ENCODE results near the gene CCDC141.
"Not testable (repeated sequence)": the region's sequence is repeated elsewhere in the genome, so short reads cannot be mapped to it uniquely, and the experiment has no call there.

Gene CCDC141

DNA sequence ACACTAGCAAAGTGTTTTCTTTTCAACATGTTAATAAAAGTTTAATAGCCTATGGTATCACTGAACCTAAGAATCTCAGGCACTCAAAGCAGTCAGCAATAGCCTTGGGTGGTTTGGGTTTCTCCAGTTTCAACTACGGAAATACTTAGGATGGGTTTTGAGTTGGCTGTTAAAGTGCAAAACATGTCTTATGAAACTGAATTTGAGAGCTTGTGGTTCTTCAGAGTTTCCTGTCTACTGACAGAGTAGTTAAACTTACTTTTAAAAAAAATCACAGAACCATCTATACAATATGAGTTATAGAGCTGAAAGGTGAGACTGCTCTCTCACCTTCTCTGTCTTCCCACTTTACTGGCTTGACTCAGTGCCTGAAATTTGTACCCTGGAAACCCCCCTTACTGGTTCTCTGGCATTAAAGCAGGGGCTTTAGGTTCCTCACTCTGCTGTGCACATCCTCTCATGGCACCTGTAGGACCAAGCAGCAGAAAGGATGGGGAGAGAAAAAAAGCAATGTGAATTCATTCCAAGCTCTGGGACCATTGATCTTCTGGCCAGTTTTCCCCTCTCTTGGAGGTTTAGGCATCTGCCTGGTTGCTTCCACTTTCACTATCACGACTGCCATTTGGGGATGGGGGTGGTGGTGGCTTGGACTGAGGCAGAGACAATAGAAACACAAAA, 18.1 kb downstream of the CCDC141 start:
- H3K36me3 ChIP-seq (ENCODE audit: insufficient read depth, insufficient read length, low read length), result no peaks in the 10 kb centered on the region
- no peak overlapping the region for H3K4me3 ChIP-seq (ENCODE audit: insufficient read length, low read depth)
- H3K9me3 ChIP-seq (ENCODE audit: insufficient read depth, low read length), result peaks cover 11% of the 10 kb centered on the region
- H3K9ac ChIP-seq (ENCODE audit: insufficient read length, low read depth), result no peak overlapping the region
- TF ChIP-seq SUZ12 (IDR thresholded peaks at IDR 0.05; ENCODE audit: extremely low read depth, insufficient read depth, insufficient read length), result no peak
- no peak for TF ChIP-seq ZNF274 (IDR thresholded peaks at IDR 0.05; ENCODE audit: low read depth, low read length)
- TF ChIP-seq YY1 (IDR thresholded peaks at IDR 0.05; ENCODE audit: insufficient read depth, insufficient read length), result no peak
- H3K27me3 ChIP-seq (ENCODE audit: insufficient read depth, insufficient read length), result no peaks in the 10 kb centered on the region
- no peak for DNase-seq (ENCODE audit: low read depth, low spot score)
- no peaks in the 10 kb centered on the region for H3K4me1 ChIP-seq (ENCODE audit: insufficient read depth, insufficient read length)

DNA sequence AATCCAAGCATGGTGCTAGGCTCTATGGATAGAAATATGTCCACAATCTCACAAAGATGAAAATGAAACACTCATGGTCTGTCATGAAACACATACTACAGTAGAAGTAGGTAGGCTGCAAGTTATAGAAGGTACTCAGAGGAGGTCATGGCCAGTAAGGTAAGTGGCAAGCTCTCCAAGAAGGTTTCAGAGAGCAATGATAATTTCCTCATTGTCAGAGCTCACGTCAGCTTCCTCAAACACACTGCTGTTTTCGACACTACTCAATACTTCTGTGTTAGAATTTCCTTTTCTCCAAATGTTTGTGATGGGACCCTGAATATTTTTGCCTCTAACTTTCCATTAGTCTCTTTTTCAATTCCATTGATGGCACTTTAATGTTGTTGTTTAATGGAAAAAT, 25.5 kb downstream of the CCDC141 start:
- TF ChIP-seq YY1 (IDR thresholded peaks at IDR 0.05; ENCODE audit: insufficient read depth, insufficient read length), result no peak
- no peak for TF ChIP-seq SUZ12 (IDR thresholded peaks at IDR 0.05; ENCODE audit: extremely low read depth, insufficient read depth, insufficient read length)
- no peak for TF ChIP-seq ZNF274 (IDR thresholded peaks at IDR 0.05; ENCODE audit: low read depth, low read length)
- H3K4me1 ChIP-seq (ENCODE audit: insufficient read depth, insufficient read length), result no peaks in the 10 kb centered on the region
- H3K9me3 ChIP-seq (ENCODE audit: insufficient read depth, low read length), result peaks cover 18% of the 10 kb centered on the region
- H3K4me3 ChIP-seq (ENCODE audit: insufficient read length, low read depth), result no peak overlapping the region
- no peak for DNase-seq (ENCODE audit: low read depth, low spot score)
- no peaks in the 10 kb centered on the region for H3K36me3 ChIP-seq (ENCODE audit: insufficient read depth, insufficient read length, low read length)
- H3K27me3 ChIP-seq (ENCODE audit: insufficient read depth, insufficient read length), result no peaks in the 10 kb centered on the region
- H3K9ac ChIP-seq (ENCODE audit: insufficient read length, low read depth), result no peak overlapping the region

DNA sequence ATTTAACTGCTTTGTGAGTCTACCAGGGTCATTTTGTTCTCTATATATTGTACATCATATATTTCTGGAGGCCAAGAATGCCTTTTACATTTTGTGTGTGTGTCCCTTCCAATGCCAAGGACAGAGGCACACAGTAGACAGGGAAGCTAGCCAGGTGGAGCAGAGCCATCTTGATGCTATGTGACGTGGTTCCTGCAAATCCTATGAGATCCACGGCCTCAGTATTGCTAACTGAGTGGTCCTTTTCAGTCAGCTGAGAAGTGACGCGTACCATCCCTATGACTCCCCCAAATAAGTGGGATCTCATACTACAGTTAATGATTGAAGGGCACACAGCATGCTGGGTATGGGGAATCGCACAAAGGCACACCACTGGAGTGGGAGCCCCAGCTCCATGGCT, 27.3 kb downstream of the CCDC141 start:
- H3K4me3 ChIP-seq (ENCODE audit: insufficient read length, low read depth), result no peak overlapping the region

DNA sequence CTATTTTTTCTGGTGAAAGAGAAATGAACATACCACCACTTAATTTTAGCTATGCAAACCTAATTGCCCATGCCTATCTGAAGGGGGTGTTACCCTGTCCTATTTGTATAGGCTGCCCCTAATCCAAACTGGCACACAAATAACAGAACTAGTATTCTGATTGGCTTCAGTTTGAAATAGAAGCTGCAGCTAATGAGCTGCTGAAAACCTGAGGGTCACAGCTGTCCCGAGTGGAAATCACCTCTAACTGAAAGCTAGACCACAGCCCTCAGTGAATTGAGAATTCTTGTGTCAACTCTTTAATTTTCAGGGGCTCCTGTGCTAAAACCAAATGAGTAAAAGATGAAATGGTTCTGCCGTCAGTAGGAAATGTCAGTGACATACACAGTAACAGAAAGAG, 28.7 kb downstream of the CCDC141 start:
- no peaks in the 10 kb centered on the region for H3K36me3 ChIP-seq (ENCODE audit: insufficient read depth, insufficient read length, low read length)
- TF ChIP-seq YY1 (IDR thresholded peaks at IDR 0.05; ENCODE audit: insufficient read depth, insufficient read length) (no peak), SUZ12 (IDR thresholded peaks at IDR 0.05; ENCODE audit: extremely low read depth, insufficient read depth, insufficient read length) (no peak), ZNF274 (IDR thresholded peaks at IDR 0.05; ENCODE audit: low read depth, low read length) (no peak)
- H3K9ac ChIP-seq (ENCODE audit: insufficient read length, low read depth), result no peak overlapping the region
- no peaks in the 10 kb centered on the region for H3K27me3 ChIP-seq (ENCODE audit: insufficient read depth, insufficient read length)
- no peaks in the 10 kb centered on the region for H3K4me1 ChIP-seq (ENCODE audit: insufficient read depth, insufficient read length)
- DNase-seq (ENCODE audit: low read depth, low spot score), result no peak
- peaks cover 1% of the 10 kb centered on the region; the same call in 1 of the 2 replicates for H3K9me3 ChIP-seq (ENCODE audit: insufficient read depth, low read length)
- no peak overlapping the region for H3K4me3 ChIP-seq (ENCODE audit: insufficient read length, low read depth)

More for the DNA sequence above, 27.3 kb downstream of the CCDC141 start:
- H3K9me3 ChIP-seq (ENCODE audit: insufficient read depth, low read length), result peaks cover 9% of the 10 kb centered on the region
- H3K36me3 ChIP-seq (ENCODE audit: insufficient read depth, insufficient read length, low read length), result no peaks in the 10 kb centered on the region
- H3K27me3 ChIP-seq (ENCODE audit: insufficient read depth, insufficient read length), result no peaks in the 10 kb centered on the region
- TF ChIP-seq ZNF274 (IDR thresholded peaks at IDR 0.05; ENCODE audit: low read depth, low read length) (no peak), SUZ12 (IDR thresholded peaks at IDR 0.05; ENCODE audit: extremely low read depth, insufficient read depth, insufficient read length) (no peak), YY1 (IDR thresholded peaks at IDR 0.05; ENCODE audit: insufficient read depth, insufficient read length) (no peak)
- DNase-seq (ENCODE audit: low read depth, low spot score), result no peak
- H3K4me1 ChIP-seq (ENCODE audit: insufficient read depth, insufficient read length), result no peaks in the 10 kb centered on the region
- no peak overlapping the region for H3K9ac ChIP-seq (ENCODE audit: insufficient read length, low read depth)

DNA sequence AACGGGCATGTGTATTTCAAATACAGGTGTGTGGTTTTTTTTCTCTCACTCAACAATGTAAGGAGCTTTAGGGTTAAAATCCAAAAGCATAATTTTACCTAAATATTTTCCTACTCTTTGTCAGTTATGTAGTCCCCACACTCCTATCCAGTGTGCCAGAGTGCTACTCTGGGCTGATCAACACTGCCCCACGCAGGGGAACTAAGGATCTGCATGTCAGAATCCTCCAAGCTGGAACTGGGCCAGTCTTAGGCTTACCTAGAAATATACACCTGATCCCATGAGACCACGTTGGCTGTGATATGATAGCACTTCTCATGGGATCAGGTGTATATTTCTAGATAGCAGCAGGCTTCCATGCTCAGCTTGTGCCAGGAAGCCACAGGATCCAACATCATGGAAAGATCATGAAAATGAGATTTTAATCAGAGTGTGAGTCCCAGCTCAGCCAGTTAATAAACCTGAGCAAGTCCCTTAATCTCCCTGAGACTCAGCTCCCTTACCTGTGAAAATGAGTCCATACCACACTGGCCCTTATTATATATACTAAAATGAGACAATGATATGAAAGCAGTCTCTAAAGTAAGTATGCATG, 29.7 kb downstream of the CCDC141 start:
- no peaks in the 10 kb centered on the region for H3K9me3 ChIP-seq (ENCODE audit: insufficient read depth, low read length)
- H3K9ac ChIP-seq (ENCODE audit: insufficient read length, low read depth), result no peak overlapping the region
- H3K4me3 ChIP-seq (ENCODE audit: insufficient read length, low read depth), result no peak overlapping the region
- TF ChIP-seq SUZ12 (IDR thresholded peaks at IDR 0.05; ENCODE audit: extremely low read depth, insufficient read depth, insufficient read length) (no peak), ZNF274 (IDR thresholded peaks at IDR 0.05; ENCODE audit: low read depth, low read length) (no peak)
- no peaks in the 10 kb centered on the region for H3K36me3 ChIP-seq (ENCODE audit: insufficient read depth, insufficient read length, low read length)
- H3K27me3 ChIP-seq (ENCODE audit: insufficient read depth, insufficient read length), result no peaks in the 10 kb centered on the region
- peak; percentile 30 for DNase-seq (ENCODE audit: low read depth, low spot score)
- no peaks in the 10 kb centered on the region for H3K4me1 ChIP-seq (ENCODE audit: insufficient read depth, insufficient read length)

DNA sequence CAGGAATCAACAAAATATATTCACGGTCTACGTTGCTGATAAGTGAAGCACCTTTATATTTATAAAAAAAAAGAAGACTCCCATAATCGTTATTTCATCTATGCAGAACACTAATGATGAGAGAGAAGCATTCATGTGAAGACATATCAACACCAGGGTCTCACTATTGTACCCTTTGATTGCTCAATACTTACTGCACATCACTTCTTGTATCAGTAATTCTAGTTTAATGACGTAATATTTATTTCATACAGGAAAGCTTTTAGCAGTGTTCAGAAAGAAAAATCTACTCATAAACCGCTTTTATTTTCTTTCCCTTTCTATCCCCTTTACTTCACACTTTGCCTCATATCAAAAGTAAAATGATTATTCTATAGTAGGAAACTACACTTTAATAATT, 30.7 kb downstream of the CCDC141 start:
- TF ChIP-seq YY1 (IDR thresholded peaks at IDR 0.05; ENCODE audit: insufficient read depth, insufficient read length) (no peak), SUZ12 (IDR thresholded peaks at IDR 0.05; ENCODE audit: extremely low read depth, insufficient read depth, insufficient read length) (no peak), ZNF274 (IDR thresholded peaks at IDR 0.05; ENCODE audit: low read depth, low read length) (no peak)
- H3K4me3 ChIP-seq (ENCODE audit: insufficient read length, low read depth), result no peak overlapping the region
- no peaks in the 10 kb centered on the region for H3K4me1 ChIP-seq (ENCODE audit: insufficient read depth, insufficient read length)
- no peaks in the 10 kb centered on the region for H3K27me3 ChIP-seq (ENCODE audit: insufficient read depth, insufficient read length)
- H3K9me3 ChIP-seq (ENCODE audit: insufficient read depth, low read length), result no peaks in the 10 kb centered on the region
- H3K9ac ChIP-seq (ENCODE audit: insufficient read length, low read depth), result no peak overlapping the region
- H3K36me3 ChIP-seq (ENCODE audit: insufficient read depth, insufficient read length, low read length), result no peaks in the 10 kb centered on the region
- DNase-seq (ENCODE audit: low read depth, low spot score), result no peak

DNA sequence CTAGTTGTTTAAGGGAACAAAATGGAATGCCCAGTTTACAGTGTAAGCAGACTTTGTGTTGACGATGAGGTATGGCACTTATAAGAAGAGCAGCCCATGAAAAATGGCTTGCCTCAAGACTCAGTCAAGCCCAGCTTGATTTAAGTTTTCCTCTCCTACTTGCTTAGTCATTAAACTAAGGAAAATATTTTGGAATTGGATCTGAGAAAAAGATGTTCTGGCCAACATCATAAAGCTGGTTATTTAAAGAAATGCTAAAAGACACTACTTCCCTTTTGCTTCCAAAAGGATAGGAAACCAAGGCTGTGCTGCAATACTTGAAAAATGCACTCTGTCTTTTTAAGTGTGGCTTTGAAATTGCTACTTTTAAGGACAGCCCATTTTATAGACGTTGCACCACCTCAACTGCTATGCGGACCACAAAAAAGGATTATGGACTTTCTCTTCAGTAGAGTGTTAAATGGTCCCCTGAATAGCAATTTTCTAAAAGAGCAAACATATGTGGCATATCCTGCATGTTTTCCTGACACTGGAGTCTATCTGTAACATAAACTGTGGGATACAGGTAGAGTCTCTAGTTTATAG, 32.1 kb downstream of the CCDC141 start:
- Histone ChIP-seq H3K27me3 (ENCODE audit: insufficient read depth, insufficient read length) (no peaks in the 10 kb centered on the region), H3K9ac (ENCODE audit: insufficient read length, low read depth) (no peak overlapping the region), H3K36me3 (ENCODE audit: insufficient read depth, insufficient read length, low read length) (no peaks in the 10 kb centered on the region), H3K4me3 (ENCODE audit: insufficient read length, low read depth) (no peak overlapping the region), H3K4me1 (ENCODE audit: insufficient read depth, insufficient read length) (no peaks in the 10 kb centered on the region), H3K9me3 (ENCODE audit: insufficient read depth, low read length) (no peaks in the 10 kb centered on the region)
- DNase-seq (ENCODE audit: low read depth, low spot score), result no peak
- TF ChIP-seq YY1 (IDR thresholded peaks at IDR 0.05; ENCODE audit: insufficient read depth, insufficient read length) (no peak), SUZ12 (IDR thresholded peaks at IDR 0.05; ENCODE audit: extremely low read depth, insufficient read depth, insufficient read length) (no peak), ZNF274 (IDR thresholded peaks at IDR 0.05; ENCODE audit: low read depth, low read length) (no peak)

DNA sequence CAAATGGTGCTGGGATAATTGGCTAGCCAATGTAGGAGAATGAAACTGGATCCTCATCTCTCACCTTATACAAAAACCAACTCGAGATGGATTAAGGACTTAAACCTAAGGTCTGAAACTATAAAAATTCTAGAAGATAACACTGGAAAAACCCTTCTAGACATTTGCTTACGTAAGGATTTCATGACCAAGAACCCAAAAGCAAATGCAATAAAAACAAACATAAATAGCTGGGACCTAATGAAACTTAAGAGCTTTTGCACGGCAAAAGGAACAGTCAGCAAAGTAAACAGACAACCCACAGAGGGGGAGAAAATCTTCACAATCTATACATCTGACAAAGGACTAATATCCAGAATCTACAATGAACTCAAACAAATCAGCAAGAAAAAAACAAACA, 35.7 kb downstream of the CCDC141 start:
- not testable (repeated sequence) for H3K9ac ChIP-seq (ENCODE audit: insufficient read length, low read depth); H3K27me3 ChIP-seq (ENCODE audit: insufficient read depth, insufficient read length); H3K9me3 ChIP-seq (ENCODE audit: insufficient read depth, low read length); H3K4me1 ChIP-seq (ENCODE audit: insufficient read depth, insufficient read length); H3K36me3 ChIP-seq (ENCODE audit: insufficient read depth, insufficient read length, low read length); DNase-seq (ENCODE audit: low read depth, low spot score); H3K4me3 ChIP-seq (ENCODE audit: insufficient read length, low read depth)

Measured in NT2/D1 (cell line).